ENCODE measurements around the gene C1QTNF7. TPM values are rescaled to one million over a fixed set of nuclear protein-coding genes. Genes with fewer than 3 reads are reported as not detected.

The C1QTNF7 gene
- total and polyA plus RNA-seq, 7 donors, result 0.20 to 2.3 (median 0.35) TPM

DNA sequence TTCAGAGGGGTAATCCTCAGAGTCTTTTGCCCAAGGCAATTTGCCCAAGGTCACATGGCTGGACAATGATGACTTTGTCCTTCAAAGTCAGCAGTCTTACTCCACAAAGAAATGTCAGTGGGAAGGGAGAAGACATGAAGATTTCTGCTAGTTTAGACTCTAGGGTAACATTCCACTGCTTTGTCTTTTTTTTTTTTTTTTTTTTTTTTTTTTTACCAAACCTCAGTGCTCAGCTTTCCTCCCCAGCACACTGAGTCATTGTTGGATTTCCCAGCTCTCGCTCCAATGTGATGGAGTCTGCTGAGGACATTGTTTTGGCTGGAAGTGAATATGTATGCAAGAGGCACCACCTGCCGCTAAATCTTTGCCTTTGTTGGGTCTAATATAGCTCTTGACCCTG, 7.2 kb upstream of the C1QTNF7 start:
- Histone ChIP-seq H3K36me3 (ENCODE audit: insufficient read depth in 1 of 2, low read depth in 1 of 2) (no peaks in the 10 kb centered on the region), H3K9me3 (no peaks in the 10 kb centered on the region), H3K4me3 (no peak overlapping the region), H3K27ac (no peak overlapping the region), H3K27me3 (ENCODE audit: insufficient read depth in 3 of 3, low read length in 2 of 3) (no peaks in the 10 kb centered on the region), H3K4me1 (no peaks in the 10 kb centered on the region)
- ATAC-seq (peak in 1 of 4 donors; percentile 43), DNase-seq (no peak)
- TF ChIP-seq, protein P1, sequence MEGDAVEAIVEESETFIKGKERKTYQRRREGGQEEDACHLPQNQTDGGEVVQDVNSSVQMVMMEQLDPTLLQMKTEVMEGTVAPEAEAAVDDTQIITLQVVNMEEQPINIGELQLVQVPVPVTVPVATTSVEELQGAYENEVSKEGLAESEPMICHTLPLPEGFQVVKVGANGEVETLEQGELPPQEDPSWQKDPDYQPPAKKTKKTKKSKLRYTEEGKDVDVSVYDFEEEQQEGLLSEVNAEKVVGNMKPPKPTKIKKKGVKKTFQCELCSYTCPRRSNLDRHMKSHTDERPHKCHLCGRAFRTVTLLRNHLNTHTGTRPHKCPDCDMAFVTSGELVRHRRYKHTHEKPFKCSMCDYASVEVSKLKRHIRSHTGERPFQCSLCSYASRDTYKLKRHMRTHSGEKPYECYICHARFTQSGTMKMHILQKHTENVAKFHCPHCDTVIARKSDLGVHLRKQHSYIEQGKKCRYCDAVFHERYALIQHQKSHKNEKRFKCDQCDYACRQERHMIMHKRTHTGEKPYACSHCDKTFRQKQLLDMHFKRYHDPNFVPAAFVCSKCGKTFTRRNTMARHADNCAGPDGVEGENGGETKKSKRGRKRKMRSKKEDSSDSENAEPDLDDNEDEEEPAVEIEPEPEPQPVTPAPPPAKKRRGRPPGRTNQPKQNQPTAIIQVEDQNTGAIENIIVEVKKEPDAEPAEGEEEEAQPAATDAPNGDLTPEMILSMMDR (IDR thresholded peaks at IDR 0.05), result no peak
- 15 to 34% (median 21%) methylated on average over 2 of the region's 2 CpGs for WGBS, 3 donors
- intact Hi-C loops (cut with DNase I), result no loop called here

DNA sequence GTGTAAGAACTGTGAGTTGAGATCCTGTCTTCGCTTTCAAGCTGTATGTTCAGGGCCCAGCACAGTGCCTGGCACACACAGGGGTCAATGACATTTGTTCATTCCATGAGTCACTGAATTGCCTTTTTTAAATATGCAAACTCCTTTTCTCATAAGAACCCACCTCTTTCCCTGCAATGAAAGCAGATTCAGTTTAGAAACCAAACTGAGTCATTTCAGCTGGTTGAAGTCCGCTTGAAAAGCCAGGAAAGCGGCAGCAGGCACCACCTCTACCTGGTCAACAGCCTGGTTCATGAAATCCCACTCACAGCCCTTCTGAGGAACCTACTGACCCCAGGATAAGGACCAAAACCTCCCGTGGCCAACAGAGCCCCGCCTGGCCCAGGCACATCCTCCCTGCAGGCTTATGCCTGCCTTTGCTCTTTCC, 4.5 kb upstream of the C1QTNF7 start:
- Histone ChIP-seq H3K9me3 (no peaks in the 10 kb centered on the region), H3K36me3 (ENCODE audit: insufficient read depth in 1 of 2, low read depth in 1 of 2) (no peaks in the 10 kb centered on the region), H3K27ac (no peak overlapping the region), H3K4me3 (no peak overlapping the region), H3K4me1 (no peaks in the 10 kb centered on the region), H3K27me3 (ENCODE audit: insufficient read depth in 3 of 3, low read length in 2 of 3) (no peaks in the 10 kb centered on the region)
- no peak for ATAC-seq
- no peak for DNase-seq
- intact Hi-C loops (cut with DNase I), result no loop called here
- TF ChIP-seq, protein P1 (IDR thresholded peaks at IDR 0.05), result no peak
- 70 to 92% (median 79%) methylated on average over 5 of the region's 5 CpGs for WGBS, 3 donors

DNA sequence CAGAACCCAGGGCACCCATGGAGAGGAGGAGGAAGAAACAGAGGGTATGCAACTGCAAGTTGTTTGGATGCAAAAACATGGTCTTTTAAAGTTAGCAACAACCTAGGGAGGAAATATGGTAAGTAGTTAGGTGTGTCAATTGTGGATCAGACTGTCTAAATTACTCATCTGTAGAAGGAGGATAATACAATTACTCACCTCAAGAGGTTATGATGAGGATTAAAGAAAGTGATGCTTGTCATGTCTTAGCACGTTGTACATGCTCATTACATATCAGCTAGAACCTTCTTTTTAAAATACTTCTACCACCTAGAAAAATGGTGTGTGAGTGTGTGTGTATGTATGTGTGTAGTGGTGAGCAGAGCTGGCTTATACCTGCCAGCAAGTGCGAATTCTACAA, 2.3 kb upstream of the C1QTNF7 start:
- intact Hi-C loops (cut with DNase I), result no loop called here
- no peaks in the 10 kb centered on the region for H3K4me1 ChIP-seq
- DNase-seq (no peak), ATAC-seq (no peak)
- no peaks in the 10 kb centered on the region for H3K36me3 ChIP-seq (ENCODE audit: insufficient read depth in 1 of 2, low read depth in 1 of 2)
- TF ChIP-seq, protein P1 (IDR thresholded peaks at IDR 0.05), result no peak
- 94 to 95% (median 95%) methylated on average over 2 of the region's 2 CpGs for WGBS, 3 donors
- H3K27ac ChIP-seq, result no peak overlapping the region
- no peaks in the 10 kb centered on the region for H3K9me3 ChIP-seq
- no peaks in the 10 kb centered on the region for H3K27me3 ChIP-seq (ENCODE audit: insufficient read depth in 3 of 3, low read length in 2 of 3)
- H3K4me3 ChIP-seq, result no peak overlapping the region

DNA sequence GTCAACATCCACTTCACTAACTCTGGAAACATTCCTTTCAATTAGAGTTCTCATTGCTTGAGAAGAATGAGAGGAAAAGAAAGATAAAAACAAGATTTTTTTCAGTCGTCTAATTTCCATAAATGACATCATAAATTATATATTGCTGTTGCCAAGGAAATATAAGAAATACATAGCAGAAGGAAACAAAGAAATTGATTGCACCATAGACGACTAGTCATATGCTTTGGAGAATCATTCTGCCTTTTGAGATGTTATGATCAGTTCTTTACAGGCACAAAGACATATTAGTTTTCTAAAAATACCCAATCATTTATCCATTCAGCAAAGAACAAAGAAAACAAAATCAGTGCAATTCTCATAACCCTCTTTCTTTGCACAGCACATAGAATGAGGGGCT, 672 bp upstream of the C1QTNF7 start:
- DNase-seq, result no peak
- 68 to 79% (median 75%) methylated on average over 2 of the region's 2 CpGs for WGBS, 3 donors
- H3K36me3 ChIP-seq (ENCODE audit: insufficient read depth in 1 of 2, low read depth in 1 of 2), result no peaks in the 10 kb centered on the region
- TF ChIP-seq, protein P1 (IDR thresholded peaks at IDR 0.05), result no peak
- H3K27me3 ChIP-seq (ENCODE audit: insufficient read depth in 3 of 3, low read length in 2 of 3), result no peaks in the 10 kb centered on the region
- H3K4me3 ChIP-seq, result no peak overlapping the region
- H3K9me3 ChIP-seq, result no peaks in the 10 kb centered on the region
- no peaks in the 10 kb centered on the region for H3K4me1 ChIP-seq
- H3K27ac ChIP-seq, result no peak overlapping the region
- no peak for ATAC-seq
- intact Hi-C loops (cut with DNase I), result no loop called here

DNA sequence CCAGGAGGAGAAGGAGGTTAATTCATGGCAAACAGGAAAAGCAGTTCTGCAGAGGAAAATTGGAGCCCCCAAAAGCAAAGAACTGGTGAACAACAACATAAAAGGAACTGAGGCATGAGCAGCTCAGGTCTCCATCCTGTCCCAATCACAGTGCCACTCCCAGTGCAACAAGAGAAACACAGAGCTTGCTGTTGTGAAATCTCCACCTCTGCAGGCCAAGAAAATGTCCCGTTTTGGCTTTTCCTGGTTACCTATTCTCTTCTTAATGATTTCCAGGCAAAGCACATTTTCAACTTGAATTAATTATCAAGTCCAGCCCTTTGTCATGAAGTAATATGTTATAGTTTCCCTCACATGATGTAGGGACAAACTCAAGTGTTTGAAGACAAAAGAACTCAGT, 778 bp downstream of the C1QTNF7 start:
- Histone ChIP-seq H3K27me3 (ENCODE audit: insufficient read depth in 3 of 3, low read length in 2 of 3) (no peaks in the 10 kb centered on the region), H3K36me3 (ENCODE audit: insufficient read depth in 1 of 2, low read depth in 1 of 2) (no peaks in the 10 kb centered on the region), H3K9me3 (no peaks in the 10 kb centered on the region), H3K27ac (no peak overlapping the region), H3K4me1 (no peaks in the 10 kb centered on the region), H3K4me3 (no peak overlapping the region)
- intact Hi-C loops (cut with DNase I), result no loop called here
- DNase-seq (peak in 1 of 2 donors; percentile 30), ATAC-seq (peak in 1 of 4 donors; percentile 54)
- WGBS, 3 donors, result 31 to 52% (median 52%) methylated on average over 1 of the region's 1 CpG
- TF ChIP-seq, protein P1 (IDR thresholded peaks at IDR 0.05), result no peak
